ENCODE measurements around the gene IL19.

The IL19 gene

DNA sequence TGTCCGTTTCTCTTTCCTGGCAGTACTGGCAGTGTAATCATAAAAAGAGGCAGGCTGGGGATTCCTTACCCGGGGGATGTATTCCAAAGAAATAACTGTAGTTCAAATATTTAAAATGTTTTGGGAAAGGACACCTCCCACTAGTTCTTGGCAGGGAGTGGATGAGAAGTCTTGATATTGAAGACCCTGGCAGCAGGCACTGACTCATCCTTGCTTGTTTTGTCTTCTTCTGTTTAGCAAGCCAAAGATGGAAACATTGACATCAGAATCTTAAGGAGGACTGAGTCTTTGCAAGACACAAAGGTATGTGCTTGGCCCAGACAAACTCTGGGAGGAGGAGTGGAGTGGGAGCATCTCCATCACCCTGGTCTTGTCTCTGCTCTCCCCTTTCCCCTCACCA is 95.5 kb downstream of the IL19 start:
- DNase-seq = no peak

DNA sequence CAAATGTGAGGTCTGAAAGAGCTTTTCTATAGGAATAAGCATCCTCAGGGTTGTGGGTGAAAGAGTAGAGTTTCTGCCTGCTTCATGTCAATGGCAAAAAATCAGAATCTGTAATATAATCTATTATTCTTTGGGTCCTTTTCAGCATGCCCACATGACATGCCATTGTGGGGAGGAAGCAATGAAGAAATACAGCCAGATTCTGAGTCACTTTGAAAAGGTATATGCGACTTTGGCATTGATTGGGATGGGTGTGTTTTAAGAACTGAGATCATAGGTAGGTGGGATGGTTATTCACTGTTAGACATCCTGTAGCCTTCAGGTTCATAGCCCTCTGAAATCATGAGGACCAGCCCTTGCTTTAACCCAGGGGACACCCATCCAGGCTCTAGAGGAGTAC is 96.7 kb downstream of the IL19 start:
- DNase-seq = no peak

DNA sequence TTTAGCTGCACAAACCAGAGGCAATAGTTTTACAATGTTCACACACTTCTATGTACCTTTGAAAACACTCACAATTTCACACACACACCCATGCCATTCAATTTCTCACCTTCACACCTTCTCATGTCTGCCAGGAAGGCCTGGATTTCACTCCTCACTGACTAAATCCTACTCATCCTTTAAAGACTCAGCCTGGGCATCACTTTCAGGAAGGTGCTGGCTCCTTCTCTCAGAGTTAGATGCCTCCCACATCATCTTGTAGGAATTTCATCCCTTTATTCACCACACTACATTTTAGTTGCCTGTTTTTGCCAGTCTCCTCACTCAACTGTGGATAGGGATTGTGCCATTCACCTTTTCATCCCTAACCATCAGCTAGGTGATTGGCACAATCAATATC is 97.1 kb downstream of the IL19 start:
- no peak for DNase-seq

DNA sequence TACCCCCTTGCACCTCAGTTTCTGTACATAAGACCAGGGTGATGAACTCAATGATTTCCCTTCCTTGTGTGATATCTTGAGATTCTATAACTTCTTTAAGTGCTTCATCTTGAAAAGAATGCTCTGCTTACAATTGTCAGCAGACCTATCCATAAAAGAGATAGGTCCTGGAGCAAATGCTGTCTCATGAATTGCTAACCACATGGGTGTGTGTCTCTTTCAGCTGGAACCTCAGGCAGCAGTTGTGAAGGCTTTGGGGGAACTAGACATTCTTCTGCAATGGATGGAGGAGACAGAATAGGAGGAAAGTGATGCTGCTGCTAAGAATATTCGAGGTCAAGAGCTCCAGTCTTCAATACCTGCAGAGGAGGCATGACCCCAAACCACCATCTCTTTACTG is 97.7 kb downstream of the IL19 start:
- no peak for DNase-seq

DNA sequence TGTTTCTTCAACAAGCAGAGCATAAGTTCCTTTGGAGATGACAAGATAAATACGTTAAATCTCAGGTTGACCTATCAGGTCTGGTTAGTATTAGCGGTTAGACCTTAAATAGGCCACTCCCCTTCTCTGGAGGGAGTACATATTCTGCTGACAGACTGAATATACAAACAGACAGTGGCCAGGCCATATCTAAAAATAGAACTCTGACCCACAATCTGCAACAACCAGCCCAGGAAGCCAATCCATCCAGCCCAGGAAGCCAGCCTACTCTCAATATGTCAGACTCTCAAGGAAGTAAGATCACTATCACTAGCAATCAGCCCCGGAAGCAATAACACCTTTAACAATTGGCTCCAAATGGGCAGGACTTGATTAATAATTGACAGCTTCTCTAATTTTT is 101.6 kb downstream of the IL19 start:
- no peak for DNase-seq

DNA sequence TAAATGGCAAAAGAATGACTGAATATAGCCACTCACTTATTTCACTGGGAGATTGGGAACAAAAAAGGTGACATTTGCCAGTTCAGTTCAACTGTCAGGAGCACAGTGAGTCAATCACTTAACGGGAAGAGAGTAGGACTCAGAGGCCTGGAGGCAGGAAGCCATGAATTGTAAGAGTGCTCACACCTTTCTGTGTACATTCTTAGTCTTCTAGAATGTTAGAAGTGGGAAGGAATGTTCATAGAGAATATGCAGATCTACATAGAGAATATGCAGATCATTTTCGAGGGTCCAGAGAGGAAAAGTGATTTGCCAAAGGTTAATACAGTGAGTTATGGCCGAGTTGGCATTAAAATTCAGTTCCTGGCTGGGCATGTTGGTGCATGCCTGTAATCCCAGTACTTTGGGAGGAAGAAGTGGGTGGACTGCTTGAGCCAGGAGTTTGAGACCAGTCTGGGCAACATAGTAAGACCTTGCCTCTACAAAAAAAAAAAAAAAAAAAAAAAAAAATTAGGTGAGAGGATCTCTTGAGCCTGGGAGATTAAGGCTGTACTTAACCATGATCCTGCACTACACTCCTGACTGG is 103.1 kb downstream of the IL19 start:
- DNase-seq = no peak

DNA sequence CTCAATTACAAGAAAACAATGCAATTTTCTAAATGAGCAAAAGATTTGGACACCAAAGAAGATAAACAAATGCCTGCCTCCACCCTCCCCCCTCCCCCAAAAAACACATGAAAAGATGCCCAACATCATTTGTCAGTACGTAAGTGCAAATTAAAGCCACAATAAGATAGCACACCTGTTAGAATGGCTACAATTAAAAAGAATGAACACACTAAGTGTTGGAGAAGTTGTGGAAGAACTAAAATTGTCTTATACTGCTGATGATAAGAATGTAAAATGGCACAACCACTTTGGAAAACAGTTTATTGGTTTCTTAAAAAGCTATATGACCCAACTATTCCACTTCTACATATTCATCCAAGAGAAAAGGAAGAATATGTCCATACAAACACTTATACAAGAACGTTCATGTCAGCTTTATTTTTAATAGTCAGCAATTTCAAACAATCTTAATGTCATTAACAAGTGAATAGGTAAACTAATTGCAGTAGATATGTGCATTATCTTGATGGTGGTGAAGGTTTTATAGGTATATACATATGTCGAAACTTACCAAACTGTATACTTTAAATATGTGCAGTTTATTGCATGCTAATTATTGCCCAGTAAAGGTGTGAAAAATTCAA is 105.3 kb downstream of the IL19 start:
- no peak for DNase-seq

DNA sequence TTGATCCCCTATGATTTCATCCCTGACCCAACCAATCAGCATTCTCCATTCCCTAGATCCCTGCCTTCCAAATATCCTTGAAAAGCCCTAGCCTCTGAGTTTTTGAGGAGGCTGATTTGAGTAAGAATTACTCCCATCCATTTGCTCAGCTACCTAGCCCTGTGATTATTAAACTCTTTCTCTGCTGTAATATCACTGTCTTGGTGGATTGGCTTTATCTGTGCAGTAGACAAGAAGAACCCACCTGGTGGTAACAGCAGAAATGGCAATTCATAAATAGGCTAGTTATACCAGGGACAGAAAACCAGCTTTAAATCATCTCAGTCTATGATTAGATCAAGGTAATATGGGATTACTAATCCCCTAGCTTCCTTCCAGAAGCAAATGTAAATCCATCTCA is 107.9 kb downstream of the IL19 start:
- DNase-seq = no peak

DNA sequence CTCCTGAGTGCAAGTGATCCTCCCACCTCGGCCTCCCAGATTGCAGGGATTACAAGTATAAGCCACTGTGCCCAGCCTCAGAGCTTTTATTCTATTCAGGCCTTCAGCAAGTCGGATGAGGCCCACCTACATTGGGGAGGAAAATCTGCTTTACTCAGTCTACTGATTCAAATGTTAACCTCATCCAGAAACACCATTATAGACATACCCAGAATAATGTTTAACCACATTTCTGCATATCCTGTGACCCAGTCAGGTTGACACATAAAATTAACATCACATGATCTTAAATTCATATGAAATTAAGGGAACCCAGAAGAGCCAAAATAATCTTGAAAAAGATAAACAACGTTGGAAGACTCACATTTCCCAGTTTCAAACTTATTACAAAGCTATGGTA is 109.7 kb downstream of the IL19 start:
- no peak for DNase-seq

DNA sequence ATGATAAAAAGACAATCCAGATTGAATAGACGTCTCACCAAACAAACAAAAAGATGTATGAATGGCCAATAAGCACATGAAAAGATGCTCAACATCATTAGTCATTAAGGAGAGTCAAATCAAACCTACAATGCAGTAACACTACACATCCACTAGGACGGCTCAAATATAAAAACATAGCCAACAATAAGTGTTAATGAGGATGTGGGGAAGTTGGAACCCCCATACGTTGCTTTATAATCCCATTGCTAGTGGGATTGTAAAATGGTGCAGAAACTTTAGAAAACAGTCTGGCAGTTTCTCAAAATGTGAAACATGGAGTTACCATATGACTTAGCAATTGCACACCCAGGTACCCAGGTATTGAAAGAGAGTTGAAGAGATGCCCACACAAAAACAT is 112.0 kb downstream of the IL19 start:
- no peak for DNase-seq

DNA sequence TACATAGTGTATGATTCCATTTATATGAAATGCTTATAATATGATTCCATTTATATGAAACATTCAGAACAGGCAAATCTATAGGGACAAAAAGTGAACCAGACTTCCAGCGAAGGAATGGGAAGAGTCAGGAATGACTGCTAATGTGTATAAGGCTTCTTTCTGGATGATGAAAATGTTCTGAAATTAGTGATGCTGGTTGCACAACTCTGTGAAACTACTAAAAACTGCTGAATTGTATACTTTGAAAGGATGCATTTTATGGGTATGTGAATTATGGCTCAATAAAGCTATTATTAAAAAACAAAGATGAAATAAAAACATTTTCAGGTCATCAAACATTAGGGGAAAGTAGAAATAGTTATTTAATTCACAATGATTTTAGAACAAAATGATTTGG is 112.6 kb downstream of the IL19 start:
- DNase-seq = no peak

DNA sequence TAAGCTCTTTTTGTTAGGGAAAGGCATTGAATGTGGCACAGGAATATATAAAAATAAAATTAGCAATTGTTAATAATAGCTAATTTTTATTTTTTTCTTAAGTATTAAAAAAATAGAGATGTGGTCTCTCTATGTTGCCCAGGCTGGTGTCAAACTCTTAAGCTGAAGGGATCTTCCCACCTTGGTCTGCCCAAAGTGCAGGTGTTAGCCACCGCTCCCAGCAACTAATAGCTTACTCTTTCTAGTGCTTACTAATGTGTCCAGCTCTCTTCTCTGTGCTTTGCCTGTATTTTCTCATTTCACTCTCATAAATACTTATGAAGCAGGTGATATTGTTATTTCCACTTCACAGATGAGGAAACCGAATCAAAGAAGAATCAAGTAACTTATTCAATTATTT is 113.3 kb downstream of the IL19 start:
- no peak for DNase-seq

DNA sequence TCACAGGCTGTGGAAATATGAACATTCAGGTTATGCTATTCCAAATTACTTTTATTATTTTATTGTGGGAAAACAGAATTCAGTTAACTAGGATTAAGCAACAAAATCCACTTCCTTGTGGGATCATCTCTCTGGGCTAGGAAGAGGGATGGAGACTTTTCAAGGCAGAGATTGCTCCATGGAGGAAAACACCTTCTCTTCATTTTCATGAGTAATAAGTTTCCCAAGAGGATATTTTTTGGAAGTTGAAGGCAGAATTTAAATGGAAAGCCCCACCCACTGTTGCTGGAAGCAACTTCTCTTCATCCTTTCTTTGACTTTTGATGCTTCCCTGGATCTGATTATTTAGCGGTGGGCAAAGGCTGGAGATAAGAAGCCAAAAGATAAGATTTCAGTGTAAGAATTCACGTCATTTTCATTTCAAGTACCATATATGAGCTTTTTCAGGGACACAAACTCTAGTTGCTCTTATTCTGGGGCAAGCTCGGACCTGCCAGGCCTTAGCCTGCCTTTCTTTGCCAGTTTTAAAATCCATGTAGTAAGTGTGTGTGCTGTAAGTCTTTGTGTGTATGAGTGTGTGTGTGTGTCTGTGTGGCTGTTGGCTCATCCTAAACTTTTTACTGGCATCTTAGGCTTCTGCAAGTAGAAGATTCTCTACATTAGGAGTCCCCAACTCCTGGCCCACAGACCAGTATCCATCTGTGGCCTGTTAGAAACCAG is 114.9 kb downstream of the IL19 start:
- no peak for DNase-seq

DNA sequence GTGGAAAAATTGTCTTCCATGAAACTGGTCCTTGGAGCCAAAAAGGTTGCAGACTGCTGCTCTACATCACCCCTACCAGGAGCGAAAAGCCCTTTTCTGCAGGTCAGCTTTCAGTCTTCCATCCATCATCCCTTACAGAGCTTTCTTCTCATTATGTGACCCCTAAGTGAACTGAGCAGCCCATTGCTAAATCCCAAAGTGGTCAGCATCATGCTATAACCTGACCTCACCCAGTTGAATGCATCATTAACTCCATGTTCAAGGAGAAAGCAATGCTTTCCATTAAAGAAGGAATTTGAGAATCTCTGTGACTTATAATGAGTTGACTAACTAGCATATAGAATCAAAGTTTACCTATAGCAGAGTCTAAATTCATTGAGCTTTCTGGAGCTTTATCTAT is 116.3 kb downstream of the IL19 start:
- no peak for DNase-seq

DNA sequence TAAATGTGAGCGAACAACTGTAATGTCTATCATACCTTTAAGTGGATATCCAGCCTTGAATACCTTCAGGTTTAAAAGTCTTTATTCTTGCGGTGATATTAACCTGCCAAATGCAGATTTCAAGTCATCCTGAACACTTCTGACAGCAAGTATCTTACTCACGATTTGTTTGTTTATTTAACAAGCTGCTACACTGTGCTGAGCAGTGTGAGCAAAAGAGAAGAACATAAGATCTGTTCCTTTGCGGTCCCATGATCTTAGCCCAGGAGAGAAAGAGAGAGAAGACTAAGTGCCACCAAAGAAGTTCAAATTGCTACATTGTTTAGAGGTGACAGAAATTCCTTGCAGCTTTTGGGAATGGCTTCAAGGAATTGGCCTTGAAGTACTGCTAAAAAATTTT is 117.1 kb downstream of the IL19 start:
- DNase-seq = no peak

DNA sequence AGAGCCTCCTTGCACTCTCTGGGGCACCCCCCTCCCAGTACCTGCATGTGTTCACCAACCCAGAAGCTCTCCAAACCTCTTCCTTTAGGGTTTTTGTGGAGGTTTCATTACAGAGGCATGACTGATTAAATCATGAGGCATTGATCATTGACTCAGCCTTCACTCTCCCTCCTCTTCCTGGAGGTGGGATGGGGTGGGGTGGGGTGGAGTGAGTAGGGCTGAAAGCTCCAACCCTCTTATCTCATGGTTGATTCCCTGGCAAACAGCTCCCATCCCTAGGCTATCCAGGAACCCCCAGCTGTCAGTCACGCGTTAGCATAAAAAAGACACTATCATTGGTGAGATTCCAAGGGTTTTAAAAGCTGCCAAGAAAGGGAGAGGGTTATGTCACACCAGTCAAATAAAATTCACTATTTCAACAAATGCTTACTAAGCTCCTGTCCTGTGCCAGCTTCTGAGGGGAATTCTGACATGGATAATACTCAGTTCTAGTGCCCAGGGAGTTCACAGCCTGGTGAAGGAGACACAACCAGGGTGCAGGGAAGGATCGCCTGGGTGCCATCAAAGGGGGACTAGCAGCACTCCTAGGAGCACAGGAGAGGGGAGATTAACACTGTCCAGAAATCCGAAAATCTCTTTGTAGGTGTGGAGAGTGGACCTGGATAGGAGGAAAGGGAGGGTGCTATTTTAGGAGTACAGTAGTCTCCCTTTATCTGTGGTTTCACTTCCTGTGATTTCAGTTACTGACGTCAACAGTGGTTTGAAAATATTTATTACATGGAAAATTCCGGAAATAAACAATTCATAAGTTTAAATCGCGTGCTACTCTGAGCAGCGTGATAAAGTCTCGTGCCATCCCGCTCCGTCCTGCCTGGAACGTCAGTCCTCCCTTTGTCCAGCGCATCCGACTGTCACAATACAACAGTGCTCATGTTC is 119.8 kb downstream of the IL19 start:
- no peak for DNase-seq

DNA sequence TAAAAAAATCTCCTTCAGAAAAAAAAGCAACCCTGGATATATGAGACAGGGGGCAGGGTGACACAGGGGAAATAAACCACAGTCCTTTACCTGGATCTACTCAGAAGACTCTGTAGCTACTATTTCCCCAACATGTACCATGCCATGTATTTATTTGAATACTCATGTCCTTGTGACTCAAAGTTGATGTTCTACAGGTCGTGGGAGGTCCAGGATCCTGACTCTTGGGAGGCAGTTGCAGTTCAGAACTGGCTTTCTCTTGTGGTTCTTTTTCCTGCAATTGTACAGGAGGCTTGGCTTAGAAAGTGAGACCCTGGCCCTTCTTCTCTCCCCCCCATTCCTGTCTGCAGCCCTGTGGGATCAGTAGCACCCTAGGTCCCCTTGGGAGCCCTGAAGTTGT is 120.8 kb downstream of the IL19 start:
- no peak for DNase-seq

Data from right forelimb (tissue), 1 donor.